GM18511 (cell line): ENCODE data around the gene TMEM184B.

ENCODE experiments used
- ATAC-seq: cut with Tn5 transposase; IDR thresholded peaks from one replicate; pipeline ENCODE4 v1.9.1; 2021; ENCODE audit warnings: mild to moderate bottlenecking, moderate library complexity; ENCODE audit not compliant: unreplicated experiment

TMEM184B gene

GRCh38 chr22:38207898-38208432 is 64.8 kb downstream of the TMEM184B start:
- no peak for ATAC-seq

- no peak for ATAC-seq
These were observed 67.3 kb downstream of the TMEM184B start for GRCh38 chr22:38205261-38206128.

- no peak for ATAC-seq
These were observed 68.0 kb downstream of the TMEM184B start for GRCh38 chr22:38204784-38205183.

- no peak for ATAC-seq
These were observed 68.8 kb downstream of the TMEM184B start for GRCh38 chr22:38203855-38204514.

GRCh38 chr22:38203090-38203810 is 69.6 kb downstream of the TMEM184B start:
- ATAC-seq = no peak

- ATAC-seq = peak; percentile 25
These were observed 70.2 kb downstream of the TMEM184B start for GRCh38 chr22:38202437-38203089.

GRCh38 chr22:38201711-38202436 is 70.9 kb downstream of the TMEM184B start, which contains the start of gene MAFF:
MAFF (plus strand) TSS chr22:38201994; CDS start chr22:38213854, 11,860 bp downstream.
- ATAC-seq = peak; percentile 60

GRCh38 chr22:38201371-38201710 is 71.5 kb downstream of the TMEM184B start:
- ATAC-seq = no peak

GRCh38 chr22:38199826-38200559 is 72.8 kb downstream of the TMEM184B start:
- no peak for ATAC-seq

GRCh38 chr22:38196791-38197419 is 75.9 kb downstream of the TMEM184B start:
- no peak for ATAC-seq

GRCh38 chr22:38193580-38193979 is 79.2 kb downstream of the TMEM184B start:
- no peak for ATAC-seq

- no peak for ATAC-seq
These were observed 80.3 kb downstream of the TMEM184B start for GRCh38 chr22:38192475-38192863.

GRCh38 chr22:38191731-38192474 is 80.9 kb downstream of the TMEM184B start:
- no peak for ATAC-seq

- no peak for ATAC-seq
These were observed 81.8 kb downstream of the TMEM184B start for GRCh38 chr22:38191055-38191454.

GRCh38 chr22:38190581-38190980 is 82.2 kb downstream of the TMEM184B start:
- no peak for ATAC-seq

GRCh38 chr22:38189104-38189503 is 83.7 kb downstream of the TMEM184B start:
- ATAC-seq = no peak

GRCh38 chr22:38187413-38188212 is 85.2 kb downstream of the TMEM184B start:
- no peak for ATAC-seq
